Cardiac septum (tissue), 1 donor: ENCODE measurements around the gene ST3GAL5. TPM values are rescaled to one million over a fixed set of nuclear protein-coding genes. Genes with fewer than 3 reads are reported as not detected.

Source experiments
- DNase-seq: peaks from one replicate; pipeline ENCODE4 v3.0.0-alpha.2; 2020; ENCODE audit warnings: low spot score
- intact Hi-C: fragments of 100-400 bp; cut with DNase I; formaldehyde crosslinking; loops from one replicate; pipeline ENCODE4 v1.14.0; 2022
- total RNA-seq: library from RNA; stranded (reverse); fragmentation: NEBNext Ultra II Directional; extraction: Animal tissue kit (Norgen Biotek cat#: 25700); gene quantifications from one replicate; pipeline ENCODE4 v1.2.1, GENCODE V29; 2021
- donor health status: DM: no; HTN: no; CAD: no.

The ST3GAL5 gene
- total RNA-seq, 1 donor from 2014 or later = 3.8 TPM

DNA sequence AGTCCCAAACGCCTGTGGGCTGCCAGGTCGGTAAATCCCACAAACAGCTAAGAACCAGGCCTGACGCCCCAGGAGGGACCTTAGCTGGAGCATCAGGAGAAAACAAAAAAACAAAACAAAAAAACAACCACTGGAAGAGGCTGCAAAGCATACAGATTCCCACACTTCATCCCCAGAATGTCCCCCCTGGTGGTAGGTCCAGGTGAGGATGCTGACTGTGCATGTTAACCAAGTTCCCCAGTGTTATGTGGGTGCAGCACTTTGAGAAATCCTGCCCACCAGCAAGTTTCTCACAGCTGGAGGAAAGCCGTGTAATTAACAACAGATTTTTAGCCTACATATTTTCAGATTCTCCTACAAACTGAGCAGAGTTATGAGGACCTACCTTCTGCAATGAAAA, 15.1 kb downstream of the ST3GAL5 start:
- intact Hi-C loops = no loop called here

DNA sequence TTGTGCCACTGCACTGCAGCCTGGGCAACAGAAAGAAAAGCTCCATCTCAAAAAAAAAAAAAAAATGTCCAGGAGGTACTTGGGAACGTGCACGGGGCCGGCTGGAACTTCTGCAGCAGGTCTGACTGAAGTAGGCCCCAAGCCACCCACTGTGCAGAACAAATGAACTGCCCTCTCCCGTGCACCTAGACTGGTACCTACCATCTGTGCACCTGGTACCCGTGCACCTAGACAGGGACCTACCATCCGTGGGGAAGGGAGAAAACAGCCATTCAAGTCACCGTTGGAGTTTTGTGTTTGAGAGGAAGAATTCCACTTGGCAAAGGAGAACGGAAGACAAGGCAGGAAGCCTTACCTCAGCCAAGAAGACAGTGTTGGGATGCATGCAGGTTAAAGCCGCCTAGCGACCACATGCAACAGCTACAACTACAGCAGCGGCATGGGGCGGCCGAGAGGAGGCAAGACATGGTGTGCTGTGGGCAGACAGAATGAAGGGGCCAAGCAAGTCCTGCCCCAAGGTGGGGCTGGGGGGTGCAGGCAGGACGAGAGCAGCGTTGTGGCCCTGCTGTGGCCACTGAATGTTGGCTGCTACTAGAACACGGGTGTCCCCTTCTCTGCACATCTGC, 16.1 kb downstream of the ST3GAL5 start:
- DNase-seq = no peak
- intact Hi-C loops = no loop called here

More for the DNA sequence above, 15.1 kb downstream of the ST3GAL5 start:
- DNase-seq = no peak

DNA sequence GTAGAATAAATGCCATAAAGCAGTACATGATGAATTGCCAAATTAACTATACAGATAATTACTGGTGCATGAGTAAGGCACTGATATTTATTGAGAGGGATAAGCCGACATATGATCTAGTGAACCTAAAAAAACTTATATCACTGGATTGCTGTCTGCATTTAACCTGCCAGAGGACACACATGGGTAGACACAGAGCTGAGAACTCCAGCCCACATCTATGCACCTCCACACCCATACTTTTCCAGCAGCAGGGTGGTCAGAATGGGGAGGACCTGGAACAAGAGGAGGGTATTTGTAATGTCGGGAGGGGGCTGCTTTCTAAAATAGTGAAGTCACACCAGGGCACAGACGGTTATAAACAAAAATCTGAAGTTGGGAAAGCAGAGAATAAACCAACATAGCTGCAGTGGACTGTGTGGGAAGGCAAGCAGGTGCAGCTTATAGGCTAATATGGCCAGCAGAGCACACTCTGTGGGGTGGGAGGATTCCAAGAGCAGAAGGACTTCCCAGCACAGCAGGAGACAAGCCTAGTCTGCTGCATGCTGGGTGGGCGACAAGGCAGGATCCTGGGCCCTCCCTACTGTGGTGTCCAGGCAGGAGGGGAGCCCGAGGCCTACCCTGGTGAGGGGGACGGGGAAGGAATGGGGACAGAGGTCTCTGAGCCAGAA, 17.2 kb downstream of the ST3GAL5 start:
- intact Hi-C loops = no loop called here

DNA sequence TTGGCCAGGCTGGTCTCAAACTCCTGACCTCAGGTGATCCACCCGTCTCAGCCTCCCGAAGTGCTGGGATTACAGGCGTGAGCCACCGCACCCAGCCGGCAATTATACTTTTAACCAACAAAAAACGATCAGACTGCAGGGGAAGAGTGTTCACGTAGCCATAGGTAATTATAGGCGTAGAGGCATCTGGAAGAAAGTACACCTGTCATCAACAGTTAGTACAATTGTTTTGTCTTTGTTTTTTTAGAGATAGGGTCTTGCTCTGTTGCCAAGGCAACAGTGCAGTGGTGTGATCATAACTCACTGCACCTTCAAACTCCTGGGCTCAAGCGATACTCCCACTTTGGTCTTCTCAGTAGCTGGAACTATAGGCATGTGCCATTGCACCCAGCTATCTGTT, 20.0 kb downstream of the ST3GAL5 start:
- DNase-seq = no peak
- intact Hi-C loops = no loop called here

More for the DNA sequence above, 17.2 kb downstream of the ST3GAL5 start:
- DNase-seq = no peak

DNA sequence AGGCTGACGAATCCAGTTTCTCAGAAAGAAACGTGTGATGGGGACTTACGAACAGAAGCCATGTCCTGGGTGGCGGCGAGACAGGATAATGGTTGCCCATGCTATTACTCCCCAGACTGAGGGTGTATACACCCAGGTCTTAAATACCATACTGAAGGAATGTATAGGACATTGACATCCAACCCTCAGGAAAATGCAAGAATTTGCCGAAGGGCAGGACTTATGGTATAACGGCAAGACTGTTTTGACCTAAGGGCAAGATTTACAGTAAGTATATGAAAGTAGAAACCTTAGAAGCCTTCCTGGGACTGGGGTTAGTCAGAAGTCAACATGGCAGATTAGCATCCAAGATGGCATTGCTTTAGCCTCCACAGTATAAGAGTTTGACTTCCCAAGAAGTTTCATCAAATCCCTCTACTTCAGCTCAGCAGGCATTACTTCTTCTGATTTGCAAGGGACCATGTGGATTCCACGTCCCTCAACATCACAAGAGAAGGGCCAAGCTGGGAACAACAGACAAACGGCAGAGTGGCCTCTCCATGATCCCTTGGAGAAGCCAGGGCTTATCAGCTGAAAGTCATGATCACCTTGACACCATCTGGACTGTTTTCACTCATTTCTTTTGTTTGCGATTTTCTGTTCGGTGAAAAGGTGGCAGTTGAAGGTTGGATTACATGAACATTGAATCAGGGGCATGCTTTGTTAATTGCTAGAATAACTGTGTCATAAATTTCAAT, 21.1 kb downstream of the ST3GAL5 start:
- intact Hi-C loops = no loop called here
- no peak for DNase-seq

DNA sequence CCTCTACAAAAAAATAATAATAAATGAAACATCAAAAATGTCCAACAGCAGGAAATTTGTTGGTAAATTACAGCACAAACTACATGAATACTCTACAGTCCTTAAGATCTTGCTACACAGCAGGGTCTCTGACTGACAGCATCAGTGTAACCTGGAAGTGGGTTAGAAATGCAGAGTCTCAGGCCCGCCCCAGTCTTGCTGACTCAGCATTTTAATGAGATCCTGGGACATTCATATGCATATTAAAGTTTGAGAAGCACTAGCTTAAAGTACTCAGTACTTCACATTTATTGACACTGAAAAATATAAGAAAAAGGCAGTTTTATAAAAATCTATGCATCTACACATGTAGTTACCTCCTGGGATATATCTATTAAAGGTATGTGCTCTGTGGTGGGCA, 21.7 kb downstream of the ST3GAL5 start:
- no peak for DNase-seq
- intact Hi-C loops = no loop called here

DNA sequence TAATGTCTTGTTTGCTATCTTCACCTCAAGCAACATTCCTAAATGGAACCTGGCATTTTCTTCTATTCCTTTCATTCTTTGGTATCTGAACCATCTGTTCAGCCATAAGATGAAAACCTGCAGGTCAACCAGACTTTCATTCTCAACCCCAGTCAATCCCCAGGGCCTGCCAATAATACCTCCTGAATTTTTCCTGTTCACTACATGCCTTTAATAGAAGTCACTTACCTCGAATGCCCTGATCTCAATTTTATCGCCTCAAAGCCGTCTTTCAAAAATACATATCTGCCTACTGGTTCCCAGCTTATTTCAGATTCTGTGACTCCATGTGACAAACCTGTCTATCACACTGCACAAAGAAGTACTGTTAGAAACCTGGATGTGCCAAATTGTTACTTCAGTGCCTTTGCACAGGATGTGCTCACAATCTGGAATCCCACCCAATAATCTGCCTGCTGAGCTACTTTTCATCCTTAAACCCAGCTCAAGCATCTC, 22.6 kb downstream of the ST3GAL5 start:
- intact Hi-C loops = no loop called here
- DNase-seq = no peak

DNA sequence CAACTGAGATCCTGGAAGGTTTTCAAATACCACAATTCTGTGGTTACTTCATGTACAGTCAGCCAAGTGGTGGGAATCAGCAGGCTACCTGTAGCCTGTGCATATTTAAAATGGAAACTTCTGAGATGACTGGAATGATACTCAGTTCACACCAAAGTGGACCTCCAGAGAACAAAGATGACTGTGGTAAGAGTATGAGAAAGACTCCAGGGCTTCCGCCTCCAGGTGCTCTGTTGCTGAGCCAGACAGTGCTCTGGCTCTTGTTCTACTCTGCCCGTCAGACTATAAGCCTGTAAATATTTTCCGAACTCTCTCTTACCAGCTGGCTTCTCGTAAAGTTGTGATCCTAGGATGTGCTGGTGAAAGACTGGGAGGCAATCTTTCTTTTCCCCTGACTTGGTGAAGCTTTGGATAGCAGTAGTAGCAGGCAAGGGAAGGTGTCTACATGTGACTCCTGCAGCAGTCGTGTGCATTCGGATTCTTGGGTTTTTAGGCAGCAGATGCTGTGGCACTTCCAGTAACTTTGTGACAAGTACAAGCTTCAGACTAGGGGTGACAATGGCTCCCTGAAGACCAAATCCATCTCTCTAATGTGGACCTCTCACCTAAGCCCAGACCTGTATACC, 23.1 kb downstream of the ST3GAL5 start:
- intact Hi-C loops = no loop called here
- no peak for DNase-seq

DNA sequence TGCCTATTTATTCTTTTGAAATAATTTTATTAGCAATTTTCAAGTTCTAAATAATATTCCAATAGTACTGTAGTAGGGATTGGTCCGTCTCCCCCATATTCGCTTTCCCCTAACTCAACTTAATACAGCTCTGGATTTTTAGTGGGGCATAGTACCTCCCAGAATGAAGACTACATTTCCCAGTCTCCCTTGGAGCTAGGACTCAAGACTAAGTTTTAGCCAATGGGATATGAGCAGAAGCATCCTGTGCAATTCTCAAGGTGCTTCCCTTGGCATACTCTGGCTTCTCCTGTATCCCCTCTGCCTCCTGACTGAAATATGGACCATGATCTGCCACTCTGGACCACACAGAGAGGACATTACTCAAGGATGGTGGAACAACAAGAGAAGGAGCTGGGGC, 24.1 kb downstream of the ST3GAL5 start:
- intact Hi-C loops = no loop called here
- no peak for DNase-seq

DNA sequence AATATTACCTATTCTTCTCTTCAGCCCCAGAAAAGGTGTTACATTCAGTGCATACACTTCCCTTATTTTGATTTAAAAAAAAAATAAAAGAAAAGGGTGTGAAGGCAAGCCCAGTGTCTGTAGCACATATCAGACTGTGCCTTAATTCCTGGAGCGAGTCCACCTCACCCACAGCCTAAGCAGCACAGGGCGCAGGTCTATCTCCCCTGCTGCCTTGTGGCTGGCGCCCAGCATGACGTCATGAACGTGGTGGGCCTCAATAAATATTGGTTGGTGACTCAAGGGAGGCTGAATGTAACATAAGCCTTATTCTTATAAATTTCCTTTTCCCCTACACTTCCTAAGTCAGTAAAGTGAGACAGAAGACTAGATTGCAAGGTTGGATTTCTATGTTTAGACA, 26.4 kb downstream of the ST3GAL5 start:
- intact Hi-C loops = no loop called here
- DNase-seq = no peak

DNA sequence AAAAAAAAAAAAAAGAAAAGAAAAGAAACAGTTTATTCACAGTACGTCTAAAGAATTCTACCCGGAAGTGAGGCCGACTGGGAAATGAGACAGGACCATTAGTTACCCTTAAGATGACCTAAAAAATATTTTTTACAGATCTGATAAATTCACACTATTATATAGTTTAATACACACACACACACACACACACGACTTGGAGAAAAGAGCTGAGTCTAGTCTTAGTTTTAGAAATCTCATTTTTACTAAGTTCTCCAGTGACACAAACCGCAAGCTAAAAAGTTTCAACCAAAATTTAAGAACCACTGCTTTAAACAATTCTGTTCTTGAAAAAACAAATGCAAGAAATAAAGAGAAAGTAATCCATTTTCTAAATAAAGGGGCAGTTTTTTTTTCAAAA, 27.1 kb downstream of the ST3GAL5 start:
- intact Hi-C loops = no loop called here
- no peak for DNase-seq

DNA sequence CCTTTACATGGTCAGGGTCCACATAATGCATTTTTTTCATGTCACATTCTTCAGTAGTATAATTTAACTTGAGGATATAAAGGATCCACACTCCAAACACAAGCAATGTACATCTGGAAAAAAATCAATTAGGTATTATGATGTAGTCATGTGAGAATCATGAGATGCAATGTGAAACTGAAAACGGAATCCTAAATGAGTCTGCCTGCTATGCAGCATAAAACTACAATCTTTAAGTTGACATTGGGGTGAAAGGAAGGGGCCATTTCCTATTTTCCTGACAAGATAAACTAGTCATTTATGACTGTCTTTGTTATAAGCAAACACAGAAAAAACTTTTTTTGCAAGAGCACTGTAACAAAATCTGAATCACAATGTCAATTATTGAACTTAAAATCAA, 27.6 kb downstream of the ST3GAL5 start:
- DNase-seq = no peak
- intact Hi-C loops = no loop called here

DNA sequence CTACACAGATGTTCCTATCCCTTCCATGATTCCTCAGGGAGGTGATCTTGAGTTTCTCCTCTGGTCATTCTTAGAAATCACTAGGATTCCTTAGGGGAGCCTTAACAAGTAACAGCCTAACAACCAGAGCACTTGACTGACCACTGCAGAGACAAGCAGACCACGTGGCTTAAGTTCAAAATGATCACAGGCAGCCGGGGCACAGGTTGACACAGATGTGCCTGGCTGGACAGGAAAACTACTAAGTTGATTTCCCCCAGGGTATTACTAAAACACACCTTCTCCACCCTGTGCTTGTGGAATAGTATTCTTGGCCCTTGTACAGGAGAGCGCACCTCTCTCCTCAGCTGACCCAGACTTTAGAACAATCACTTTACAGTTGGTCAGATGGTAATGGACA, 29.9 kb downstream of the ST3GAL5 start:
- intact Hi-C loops = no loop called here
- no peak for DNase-seq

DNA sequence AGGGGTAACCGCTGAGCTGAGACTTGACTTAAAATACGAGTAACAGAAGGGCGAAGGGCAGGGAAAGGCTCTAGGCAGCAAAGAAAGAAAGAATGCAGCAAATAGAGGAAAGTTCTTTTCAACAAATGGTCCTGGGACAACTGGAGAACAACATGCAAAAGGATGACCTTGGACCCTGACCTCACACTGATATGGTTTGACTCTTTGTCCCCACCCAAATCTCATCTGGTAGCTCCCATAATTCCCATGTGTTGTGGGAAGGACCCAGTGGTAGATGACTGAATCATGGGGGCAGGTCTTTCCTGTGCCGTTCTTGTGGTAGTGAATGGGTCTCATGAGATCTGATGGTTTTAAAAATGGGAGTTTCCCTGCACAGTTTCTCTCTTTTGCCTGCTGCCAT, 33.9 kb downstream of the ST3GAL5 start:
- intact Hi-C loops = no loop called here
- DNase-seq = no peak

DNA sequence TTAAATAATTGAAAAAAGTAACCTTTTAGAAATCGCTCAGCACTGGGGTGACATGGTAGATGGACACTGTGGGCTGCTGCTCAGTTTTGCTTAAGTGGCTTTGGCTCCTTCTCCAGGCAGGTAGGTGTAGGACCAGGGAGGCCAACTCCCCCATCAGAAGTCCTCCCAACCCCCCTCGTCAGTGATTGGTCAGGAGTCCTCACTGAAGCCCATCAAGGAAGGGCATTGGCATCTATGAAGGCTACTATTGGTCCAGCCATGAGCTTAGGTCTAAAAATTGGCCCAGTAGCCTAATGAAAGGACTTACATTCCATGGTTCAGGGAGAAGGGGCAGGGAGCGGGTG, 34.7 kb downstream of the ST3GAL5 start:
- no peak for DNase-seq
- intact Hi-C loops = no loop called here

DNA sequence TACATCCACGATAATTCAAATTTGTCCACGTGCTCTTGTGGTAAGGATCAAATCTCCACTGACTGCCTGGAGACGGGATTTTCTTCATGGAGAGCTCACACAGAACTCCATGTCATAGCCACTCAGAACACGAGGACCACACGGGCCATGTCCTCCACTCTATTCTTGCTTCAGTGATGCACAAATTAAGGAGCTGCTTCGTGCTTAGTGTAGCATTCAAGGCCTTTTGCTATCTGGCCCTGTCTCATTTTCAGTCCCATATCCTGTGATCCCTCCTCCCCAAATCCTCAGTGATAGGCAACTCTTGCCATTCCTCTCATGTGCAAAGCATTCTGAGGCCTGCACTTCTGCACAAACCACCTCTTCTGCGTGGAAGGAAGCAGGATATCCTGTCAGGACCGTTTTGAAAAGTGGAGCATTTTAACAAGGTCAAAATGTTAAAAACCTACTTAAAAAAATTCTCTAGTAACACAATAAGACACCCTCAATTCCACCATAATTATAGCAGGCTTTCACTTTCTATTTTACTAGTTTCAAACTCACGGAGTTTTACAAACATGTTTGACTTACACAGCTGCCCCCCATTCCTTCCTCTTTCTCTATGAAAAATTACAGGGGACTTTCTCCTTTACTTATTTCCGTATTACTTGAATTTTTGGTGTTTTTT, 35.2 kb downstream of the ST3GAL5 start:
- no peak for DNase-seq
- intact Hi-C loops = no loop called here

DNA sequence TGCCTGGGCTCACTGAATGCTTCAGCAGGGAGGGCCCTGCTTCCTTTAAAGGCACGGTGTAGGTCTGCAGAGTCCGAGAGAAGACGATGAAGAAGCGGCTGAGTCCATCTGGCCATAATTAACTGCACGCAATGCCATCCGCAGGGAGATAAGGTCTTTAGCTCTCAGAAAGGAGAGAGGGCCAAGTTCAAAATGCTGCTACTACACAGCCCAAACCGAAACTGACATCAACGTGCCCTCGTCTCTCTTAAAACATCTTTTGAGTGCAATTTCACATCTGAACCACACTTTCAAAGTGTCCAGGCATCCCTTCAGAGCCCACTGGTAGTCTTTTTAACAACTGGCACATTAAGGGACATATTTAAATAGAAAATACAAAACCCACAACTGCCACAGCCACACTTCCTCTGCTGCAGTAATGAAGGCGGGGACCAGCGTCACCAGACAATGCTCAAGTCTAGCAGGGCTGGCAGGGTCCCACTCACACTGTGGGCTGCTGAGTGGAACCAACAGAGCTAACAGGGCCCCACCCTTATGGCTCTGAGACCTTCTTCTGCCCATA, 35.8 kb downstream of the ST3GAL5 start:
- intact Hi-C loops = no loop called here

DNA sequence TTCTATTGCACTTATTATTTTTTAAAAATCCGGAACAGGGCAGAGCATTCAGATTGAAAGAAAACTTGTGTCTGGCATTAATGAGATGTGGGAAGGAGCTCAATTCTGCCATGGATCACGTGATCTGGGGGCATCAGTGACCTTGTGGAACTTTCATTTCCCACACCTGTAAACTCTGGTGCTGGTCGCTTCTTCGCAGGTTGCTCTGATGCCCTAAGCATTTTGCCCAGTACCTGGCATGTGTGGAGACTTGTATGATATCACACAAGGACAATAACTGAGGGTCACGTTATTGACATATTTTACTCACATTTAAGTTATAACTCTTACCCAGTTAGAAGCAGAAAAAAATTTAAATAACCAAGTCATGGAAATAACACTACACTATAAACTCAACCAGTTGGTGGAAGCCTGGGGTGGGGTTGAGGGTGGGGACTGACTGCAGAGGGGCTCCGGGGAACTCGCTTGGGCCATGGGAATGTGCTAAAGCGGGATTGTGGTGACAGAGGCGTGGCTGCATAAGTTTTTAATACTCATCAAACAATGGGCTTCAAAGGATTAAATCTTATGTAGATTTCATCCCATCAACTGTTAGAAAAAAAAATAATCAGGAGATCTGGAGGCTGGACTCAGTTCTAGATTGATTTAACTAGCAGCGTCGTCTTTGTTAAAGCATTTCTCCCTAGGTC, 36.5 kb downstream of the ST3GAL5 start:
- intact Hi-C loops = no loop called here
- DNase-seq = no peak

More for the DNA sequence above, 35.8 kb downstream of the ST3GAL5 start:
- DNase-seq = no peak
